Hippocampal formation (tissue), 2 donors: Measurements from ENCODE around the gene GPR135.
"Not testable (repeated sequence)": the region's sequence is repeated elsewhere in the genome, so short reads cannot be mapped to it uniquely, and the experiment has no call there.

Experiments used
- DNase-seq, 2 donors: peaks; one replicate each; lab custom pipeline; 2025; lab: John Stamatoyannopoulos, UW

The GPR135 gene

DNA sequence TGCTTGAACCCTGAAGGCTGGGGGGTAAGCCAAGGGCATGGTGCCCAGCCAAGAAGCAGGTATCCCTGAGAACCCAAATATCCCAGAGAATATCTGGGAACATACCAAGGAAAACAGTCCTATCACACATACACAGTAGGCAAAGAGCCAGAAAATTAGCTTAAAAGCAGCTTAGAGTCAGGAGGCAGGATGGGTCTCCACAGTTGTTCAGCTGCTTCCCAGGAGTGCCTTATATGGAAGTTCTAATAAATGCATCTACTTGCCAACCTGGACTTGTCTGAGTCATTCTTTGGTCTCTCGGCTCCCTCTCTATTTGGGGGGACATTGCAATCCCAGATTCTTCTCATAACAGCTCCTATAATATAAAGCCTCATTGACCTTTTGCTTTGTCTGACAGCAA lies 9.0 kb upstream of the GPR135 start:
- no peak for DNase-seq

DNA sequence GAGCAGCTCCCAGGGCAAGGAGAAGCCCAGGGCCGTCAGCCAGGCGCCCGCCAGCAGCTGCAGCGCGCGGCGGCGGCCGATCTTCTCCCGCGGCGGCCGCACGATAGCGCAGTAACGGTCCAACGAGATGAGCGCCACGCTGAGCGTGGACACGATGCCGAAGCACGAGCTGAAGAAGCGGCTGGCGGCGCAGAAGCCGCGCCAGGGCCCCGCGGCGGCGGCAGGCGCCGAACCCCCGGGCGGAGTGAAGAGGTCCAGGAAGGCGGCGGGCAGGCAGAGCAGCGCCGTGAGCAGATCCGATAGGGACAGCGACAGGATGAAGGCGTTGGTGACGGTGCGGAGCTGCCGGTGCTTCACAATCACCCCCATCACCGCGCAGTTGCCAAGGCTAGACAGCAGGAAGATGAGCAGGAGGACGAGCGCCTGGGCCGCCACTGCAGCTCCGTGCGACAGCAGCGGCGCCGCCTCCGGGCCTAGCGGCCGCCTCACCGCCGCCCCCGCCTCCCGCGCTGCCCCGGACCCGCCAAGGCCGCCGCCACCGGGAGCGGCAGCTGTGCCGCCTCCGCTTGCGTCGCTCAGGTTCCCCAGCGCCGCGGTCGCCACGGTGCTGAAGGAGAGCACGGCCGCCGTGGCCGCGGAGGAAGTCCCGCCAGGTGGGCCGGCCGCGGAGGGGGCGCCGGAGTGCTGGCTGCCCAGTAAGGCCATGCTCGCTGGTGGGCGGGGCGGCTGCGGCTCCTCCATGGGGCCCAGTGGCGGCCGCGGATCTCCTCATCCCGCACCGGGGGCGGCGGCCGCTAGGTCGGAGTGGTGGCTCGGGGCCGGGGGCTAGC lies 479 bp downstream of the GPR135 start:
- DNase-seq = peak; percentile 17 to 57

GRCh38 chr14:59463787-59464485 lies 1.2 kb downstream of the GPR135 start:
- no peak for DNase-seq

- no peak for DNase-seq
Observed at GRCh38 chr14:59461891-59462290, 3.3 kb downstream of the GPR135 start.

GRCh38 chr14:59460378-59460777 lies 4.8 kb downstream of the GPR135 start:
- DNase-seq = no peak

DNA sequence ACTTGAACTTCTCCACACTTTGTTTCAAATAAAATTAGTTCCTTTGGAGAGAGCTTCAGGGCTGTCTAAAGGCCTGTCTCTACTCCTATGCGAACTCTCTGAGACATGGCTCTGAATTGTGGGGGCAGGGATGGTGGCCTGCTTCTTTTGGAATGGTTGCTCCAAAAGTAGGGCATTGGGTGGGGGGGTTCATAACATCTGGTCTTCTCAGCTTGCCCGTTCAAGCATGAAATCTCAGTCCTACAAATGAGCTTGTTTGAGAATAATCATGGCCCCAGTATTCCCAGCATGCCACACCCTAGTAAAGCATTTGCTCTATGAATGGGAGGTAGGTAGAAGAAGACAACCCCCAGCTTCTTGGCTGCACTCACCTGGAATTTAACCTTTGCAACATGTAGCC lies 6.7 kb downstream of the GPR135 start:
- no peak for DNase-seq

GRCh38 chr14:59455411-59455810 lies 9.8 kb downstream of the GPR135 start:
- no peak for DNase-seq

DNA sequence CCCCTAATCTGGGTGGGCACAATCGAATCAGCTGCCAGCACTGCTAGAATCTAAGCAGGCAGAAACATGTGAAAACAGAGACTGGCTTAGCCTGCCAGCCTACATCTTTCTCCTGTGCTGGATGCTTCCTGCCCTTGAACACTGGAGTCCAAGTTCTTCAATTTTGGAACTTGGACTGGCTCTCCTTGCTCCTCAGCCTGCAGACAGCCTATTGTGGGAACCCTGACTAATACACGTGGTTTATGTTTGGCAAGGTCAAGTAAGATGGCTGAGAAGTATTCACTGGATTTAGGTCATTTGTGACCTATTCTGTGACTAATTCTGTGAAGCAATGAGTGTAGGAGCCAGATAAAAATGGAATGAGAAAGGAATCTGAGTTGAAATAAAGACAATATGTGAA lies 11.0 kb downstream of the GPR135 start:
- DNase-seq = no peak

DNA sequence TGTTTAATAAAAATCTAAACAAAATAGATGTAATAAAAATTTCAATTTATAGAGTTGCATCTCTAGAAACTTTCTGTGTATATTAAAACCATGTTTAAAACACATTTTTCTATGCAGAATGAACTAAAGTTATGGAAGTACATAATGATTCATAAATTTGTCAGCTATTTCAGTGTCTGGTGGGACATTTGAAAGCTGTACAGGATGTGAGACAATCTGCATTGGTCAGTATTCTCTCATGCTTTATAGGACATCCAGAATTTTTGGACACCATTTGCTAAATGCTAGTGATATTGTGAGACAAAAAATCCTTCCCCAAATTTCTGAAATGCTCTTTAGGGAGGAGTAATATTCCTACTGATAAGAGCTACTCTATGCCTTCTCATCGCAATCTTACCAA lies 13.3 kb downstream of the GPR135 start:
- DNase-seq = no peak

GRCh38 chr14:59450716-59451115 lies 14.5 kb downstream of the GPR135 start:
- DNase-seq = no peak

GRCh38 chr14:59448673-59449072 lies 16.5 kb downstream of the GPR135 start:
- not testable (repeated sequence) for DNase-seq

DNA sequence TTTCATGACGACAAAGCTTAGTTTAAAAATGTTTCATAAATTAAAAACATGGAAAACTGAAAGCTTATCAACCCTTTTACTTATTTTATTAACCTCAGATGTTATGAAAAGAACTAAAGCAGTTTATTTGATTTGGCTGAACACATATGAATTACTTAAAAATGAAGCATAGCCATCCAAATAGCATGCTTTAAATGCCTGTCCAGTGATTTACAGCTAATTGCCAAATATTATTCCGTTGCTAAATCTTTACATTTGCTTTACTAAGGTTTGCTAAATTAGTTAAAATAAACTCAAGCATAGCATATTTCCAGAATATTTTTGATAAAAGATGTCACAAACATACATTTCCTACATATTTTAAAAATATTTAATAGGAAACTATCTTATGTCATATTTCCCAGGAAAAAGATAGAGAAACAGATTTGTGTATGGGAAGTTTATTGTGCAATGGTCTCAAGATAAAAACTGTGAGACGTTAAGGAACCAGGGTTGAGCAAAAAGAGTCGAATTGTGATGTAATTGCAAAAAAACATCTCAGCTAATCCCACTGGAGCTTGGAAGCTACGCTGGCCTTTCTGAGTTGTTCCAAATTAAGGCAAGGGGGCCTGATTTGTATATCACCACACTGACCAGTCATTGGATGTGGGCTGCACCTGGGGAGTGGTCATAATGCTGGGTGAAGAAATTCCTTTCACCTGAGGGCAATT lies 25.8 kb downstream of the GPR135 start:
- no peak for DNase-seq

GRCh38 chr14:59438195-59438647 lies 27.0 kb downstream of the GPR135 start:
- DNase-seq = no peak

DNA sequence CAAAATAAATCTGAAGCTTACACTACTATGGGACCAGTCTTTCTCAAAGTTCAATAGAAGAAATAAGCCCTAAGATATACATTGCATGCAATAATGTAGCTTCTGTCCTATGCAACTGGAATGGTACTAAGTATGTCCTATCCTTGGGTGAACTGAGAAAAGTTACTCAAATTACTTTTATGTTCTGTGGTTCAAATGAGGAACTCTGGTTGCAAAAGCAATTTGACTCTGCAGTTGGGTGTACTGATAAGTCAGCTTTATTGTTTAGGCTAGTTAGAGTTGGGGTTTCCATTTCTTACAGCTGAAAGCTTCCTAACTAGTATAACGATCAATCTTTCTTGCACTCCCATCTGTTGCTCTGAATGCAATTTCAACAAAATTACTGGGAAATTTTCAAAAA lies 29.2 kb downstream of the GPR135 start:
- DNase-seq = no peak

GRCh38 chr14:59435101-59435500 lies 30.1 kb downstream of the GPR135 start:
- DNase-seq = peak in 1 of 2 donors; percentile 40

DNA sequence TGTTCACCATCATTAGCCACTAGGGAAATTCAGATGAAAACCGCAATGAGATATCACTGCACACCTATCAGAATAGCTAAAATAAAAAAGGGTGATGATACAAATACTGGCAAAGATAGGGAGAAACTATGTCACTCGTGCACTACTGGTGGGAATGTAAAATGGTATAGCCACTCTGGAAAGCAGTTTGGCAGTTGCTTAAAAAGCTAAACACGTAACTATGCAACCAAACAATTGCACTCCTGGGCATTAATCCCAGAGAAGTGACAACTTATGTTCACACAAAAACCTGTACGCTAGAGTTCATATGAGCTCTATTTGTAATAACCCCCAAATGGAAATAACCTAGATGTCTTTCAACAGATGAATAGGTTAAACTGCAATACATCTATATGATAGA lies 35.4 kb downstream of the GPR135 start:
- no peak for DNase-seq

- no peak for DNase-seq
Observed at GRCh38 chr14:59428581-59429012, 36.6 kb downstream of the GPR135 start.

- DNase-seq = no peak
Observed at GRCh38 chr14:59427653-59428580, 37.3 kb downstream of the GPR135 start.

GRCh38 chr14:59425322-59425935 lies 39.8 kb downstream of the GPR135 start:
- no peak for DNase-seq

GRCh38 chr14:59424341-59425071 lies 40.7 kb downstream of the GPR135 start:
- no peak for DNase-seq
